Ovary (tissue), 9 donors: ENCODE measurements around the gene DBNDD2. TPM values are rescaled to one million over a fixed set of nuclear protein-coding genes. Genes with fewer than 3 reads are reported as not detected.

ENCODE experiments used
- DNase-seq, 5 donors: peaks; one replicate each; pipeline ENCODE4 v3.0.0-alpha.2; 2019 to 2020
- H3K27ac ChIP-seq, 2 donors: fragments of 200-600 bp; one replicate each; pipeline versions ENCODE4 v1.5.1 to v1.8.0; 2019 to 2022
- H3K27me3 ChIP-seq: fragments of 200-600 bp; one replicate; pipeline ENCODE4 v1.8.0; 2022
- H3K36me3 ChIP-seq: fragments of 200-600 bp; sonication (generic); one replicate; pipeline ENCODE4 v1.5.1; 2019
- H3K4me1 ChIP-seq: one replicate; pipeline ENCODE4 v1.8.1; 2013; ENCODE audit warnings: mild to moderate bottlenecking, moderate library complexity; ENCODE audit not compliant: insufficient read depth
- H3K4me3 ChIP-seq: fragments of 200-600 bp; sonication (generic); one replicate; pipeline ENCODE4 v1.5.1; 2017
- H3K9me3 ChIP-seq, 2 donors: fragments of 200-600 bp in 1 of 2; sonication (generic) in 1 of 2; one replicate each; pipeline versions ENCODE4 v1.5.1 to v1.8.1; 2013 to 2019; ENCODE audit warnings: mild to moderate bottlenecking in 1 of 2, moderate library complexity in 1 of 2
- EP300 ChIP-seq: sonication (generic); formaldehyde crosslinking; IDR thresholded peaks from one replicate; pipeline ENCODE4 v1.6.1; 2017; ENCODE audit warnings: antibody characterized with exemption
- POLR2A ChIP-seq: fragments of 450-650 bp; IDR thresholded peaks from one replicate; pipeline ENCODE4 v1.6.1; 2017; ENCODE audit warnings: antibody characterized with exemption, mild to moderate bottlenecking, moderate library complexity
- WGBS, 3 donors: extraction: QIAGEN DNeasy Blood & Tissue Kit in 1 of 3; methylation state at CpG; one replicate each; pipeline versions ENCODE4 v1.1.5 to v1.1.7; 2013 to 2017; 5-methylcytosine and 5-hydroxymethylcytosine counted together
- intact Hi-C, 4 donors: fragments of 100-400 bp; cut with DNase I; formaldehyde crosslinking; loops; one replicate each; pipeline versions ENCODE4 v1.11.0 to v1.15.1; 2022 to 2023
- polyA plus RNA-seq, 2 donors: library from polyadenylated mRNA; stranded (reverse); fragments of 200-250 nt in 1 of 2; fragments of 350-450 nt in 1 of 2; fragmentation: Illumina TruSeq in 1 of 2; extraction: RNeasy Lipid Tissue Mini Kit (QIAGEN cat#74804) in 1 of 2; gene quantifications; one replicate each; pipeline ENCODE4 v1.2.3, GENCODE V29; 2013 to 2014
- total RNA-seq, 7 donors: library from RNA; depleted of rRNA in 2 of 7; stranded (reverse); fragments of >200 nt in 2 of 7; fragmentation: NEBNext Ultra II Directional in 3 of 7; extraction: Animal tissue kit (Norgen Biotek cat#: 25700) in 3 of 7; gene quantifications; one replicate each; pipeline versions ENCODE4 v1.1.0 to v1.2.4, GENCODE V29; 2016 to 2023
- TF ChIP-seq, protein P1 (sequence below), 3 donors: fragments of 450-650 bp in 2 of 3; fragments of 200-600 bp in 1 of 3; IDR thresholded peaks; one replicate each; pipeline versions ENCODE4 v1.5.1 to v1.8.0; 2016 to 2022; ENCODE audit warnings: antibody characterized with exemption in 3 of 3, mild to moderate bottlenecking in 1 of 3
- donor health status: DM: no; HTN: no; CAD: no; lungs with moderate emphysema.
- donor health status: DM: no; HTN: no; CAD: no.
- donor health status: Bipolar disorder and iron deficiency.
- donor health status: DM: yes; HTN: yes; CAD: no.
- donor health status: DM: no; HTN: no; CAD: no.
- donor health status: DM: yes; HTN: yes; CAD: no.

The DBNDD2 gene
- total and polyA plus RNA-seq, 9 donors = 18.4 to 63.2 (median 32.0) TPM

- Histone ChIP-seq H3K9me3 (no peaks in the 10 kb centered on the region), H3K4me1 (peaks cover 6% of the 10 kb centered on the region), H3K36me3 (no peaks in the 10 kb centered on the region), H3K27ac (no peak overlapping the region), H3K4me3 (no peak overlapping the region), H3K27me3 (no peaks in the 10 kb centered on the region)
- intact Hi-C loops = loop anchor here in 1 of 4 donors (2.0 kb wide), 1 partner anchor 45 kb away; no protein-coding TSS in a partner anchor
- no peak for DNase-seq
- 76 to 82% (median 81%) methylated on average over 6 of the region's 6 CpGs for WGBS, 3 donors
- no peak for TF ChIP-seq POLR2A
- no peak for TF ChIP-seq EP300
- TF ChIP-seq, protein P1, sequence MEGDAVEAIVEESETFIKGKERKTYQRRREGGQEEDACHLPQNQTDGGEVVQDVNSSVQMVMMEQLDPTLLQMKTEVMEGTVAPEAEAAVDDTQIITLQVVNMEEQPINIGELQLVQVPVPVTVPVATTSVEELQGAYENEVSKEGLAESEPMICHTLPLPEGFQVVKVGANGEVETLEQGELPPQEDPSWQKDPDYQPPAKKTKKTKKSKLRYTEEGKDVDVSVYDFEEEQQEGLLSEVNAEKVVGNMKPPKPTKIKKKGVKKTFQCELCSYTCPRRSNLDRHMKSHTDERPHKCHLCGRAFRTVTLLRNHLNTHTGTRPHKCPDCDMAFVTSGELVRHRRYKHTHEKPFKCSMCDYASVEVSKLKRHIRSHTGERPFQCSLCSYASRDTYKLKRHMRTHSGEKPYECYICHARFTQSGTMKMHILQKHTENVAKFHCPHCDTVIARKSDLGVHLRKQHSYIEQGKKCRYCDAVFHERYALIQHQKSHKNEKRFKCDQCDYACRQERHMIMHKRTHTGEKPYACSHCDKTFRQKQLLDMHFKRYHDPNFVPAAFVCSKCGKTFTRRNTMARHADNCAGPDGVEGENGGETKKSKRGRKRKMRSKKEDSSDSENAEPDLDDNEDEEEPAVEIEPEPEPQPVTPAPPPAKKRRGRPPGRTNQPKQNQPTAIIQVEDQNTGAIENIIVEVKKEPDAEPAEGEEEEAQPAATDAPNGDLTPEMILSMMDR (IDR thresholded peaks at IDR 0.05) = no peak
Measured at GRCh38 chr20:45361793-45362192, 46.3 kb upstream of the DBNDD2 start.

DNA sequence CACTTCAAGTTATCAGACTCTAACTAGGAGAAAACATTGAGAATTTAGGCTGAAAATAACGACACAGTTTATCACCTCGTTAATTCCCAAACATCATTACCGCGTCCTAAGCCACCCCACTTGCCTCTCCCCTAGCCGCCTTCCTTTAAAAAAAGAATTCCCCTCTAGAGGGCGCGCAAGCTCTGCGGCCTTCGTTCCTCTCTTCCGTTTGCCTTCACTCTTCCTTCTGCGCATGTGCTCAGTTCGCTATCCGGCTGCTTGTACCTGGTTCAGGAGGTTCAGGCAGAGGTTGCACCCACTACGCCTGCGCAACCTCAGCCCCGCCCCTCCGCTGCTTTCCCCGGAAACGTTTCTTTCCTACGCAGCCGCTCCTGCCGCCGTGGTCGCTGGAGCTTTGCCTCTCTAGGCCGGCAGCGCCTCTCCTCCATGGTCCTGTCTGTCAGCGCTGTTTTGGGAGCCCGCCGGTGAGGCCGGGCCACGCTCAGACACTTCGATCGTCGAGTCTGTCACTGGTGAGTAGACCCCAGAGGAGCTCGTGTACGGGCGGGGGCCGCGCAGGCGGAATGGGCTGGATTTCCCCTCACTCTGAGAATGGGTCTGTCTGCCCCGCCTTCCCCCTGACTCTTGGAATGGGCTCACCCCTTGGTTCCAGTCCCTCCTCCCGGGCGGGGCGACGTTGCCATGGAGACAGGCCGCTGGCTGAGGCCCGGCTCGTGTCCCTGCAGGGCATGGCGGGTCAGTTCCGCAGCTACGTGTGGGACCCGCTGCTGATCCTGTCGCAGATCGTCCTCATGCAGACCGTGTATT, 45.1 kb upstream of the DBNDD2 start, which contains the start of gene SYS1:
TSS of gene SYS1 (plus strand) at position 353 of the 807 bp plus-strand sequence. CDS start at position 729, 376 bp downstream.
- peak within 1 kb of the TSS; percentile 52 for H3K4me3 ChIP-seq
- TF ChIP-seq POLR2A = peak; percentile 85
- TF ChIP-seq EP300 = no peak
- TF ChIP-seq, protein P1 (IDR thresholded peaks at IDR 0.05) = peak; percentile 92 to 99 (median 93)
- peaks cover 6% of the 10 kb centered on the region for H3K4me1 ChIP-seq
- no peaks in the 10 kb centered on the region for H3K36me3 ChIP-seq
- intact Hi-C loops = loop anchor here in 1 of 4 donors (2.0 kb wide), 1 partner anchor 44 kb away; no protein-coding TSS in a partner anchor
- H3K27me3 ChIP-seq = no peaks in the 10 kb centered on the region
- H3K9me3 ChIP-seq = no peaks in the 10 kb centered on the region
- WGBS, 3 donors = 0 to 1% (median 0%) methylated on average over 47 to 55 of the region's 55 CpGs
- H3K27ac ChIP-seq = peak within 1 kb of the TSS; percentile 81 to 86
- peak; percentile 98 to 99 (median 99) for DNase-seq

- Histone ChIP-seq H3K4me3 (peak overlapping the region; percentile 52), H3K9me3 (no peaks in the 10 kb centered on the region), H3K4me1 (peaks cover 3% of the 10 kb centered on the region), H3K27ac (peak overlapping the region; percentile 81 to 86), H3K27me3 (no peaks in the 10 kb centered on the region), H3K36me3 (no peaks in the 10 kb centered on the region)
- no peak for DNase-seq
- TF ChIP-seq, protein P1 (IDR thresholded peaks at IDR 0.05) = no peak
- TF ChIP-seq EP300 (no peak), POLR2A (no peak)
- intact Hi-C loops = loop anchor here in 1 of 4 donors (2.0 kb wide), 1 partner anchor 43 kb away; no protein-coding TSS in a partner anchor
- WGBS, 3 donors = 12 to 16% (median 12%) methylated on average over 23 of the region's 23 CpGs
Measured at GRCh38 chr20:45363611-45364492, 44.2 kb upstream of the DBNDD2 start.

DNA sequence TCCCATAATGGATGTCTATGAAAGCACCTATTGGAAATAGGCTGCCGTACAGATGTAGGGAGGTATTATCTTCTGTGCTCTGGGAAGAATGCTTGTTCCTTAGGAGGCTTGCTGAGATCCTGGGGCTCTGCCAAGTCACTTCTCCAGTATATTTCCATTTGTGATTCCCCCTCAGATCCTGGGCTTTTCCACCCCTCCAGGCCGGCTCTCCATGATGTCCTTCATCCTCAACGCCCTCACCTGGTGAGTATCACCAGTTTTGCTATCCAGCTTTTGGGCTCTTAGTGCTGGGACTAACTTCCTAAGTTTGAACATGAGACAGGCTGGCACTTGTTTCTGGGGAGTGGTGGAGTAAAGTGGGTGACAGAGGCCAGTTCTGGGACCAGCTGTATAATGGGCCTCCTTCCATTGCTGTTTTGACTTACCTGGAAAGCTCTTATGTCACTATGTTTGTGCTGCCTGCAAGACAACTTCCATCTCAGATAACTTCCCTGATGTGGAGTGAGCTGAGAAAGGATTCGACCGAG, 42.6 kb upstream of the DBNDD2 start:
- 81 to 87% (median 84%) methylated on average over 5 of the region's 5 CpGs for WGBS, 3 donors
- TF ChIP-seq, protein P1 (IDR thresholded peaks at IDR 0.05) = no peak
- TF ChIP-seq POLR2A = no peak
- no peak for DNase-seq

More for the DNA sequence above, 42.6 kb upstream of the DBNDD2 start:
- H3K27me3 ChIP-seq = no peaks in the 10 kb centered on the region
- H3K4me1 ChIP-seq = peaks cover 3% of the 10 kb centered on the region
- no peak overlapping the region for H3K27ac ChIP-seq
- intact Hi-C loops = no loop called here
- no peaks in the 10 kb centered on the region for H3K36me3 ChIP-seq
- no peak overlapping the region for H3K4me3 ChIP-seq
- H3K9me3 ChIP-seq = no peaks in the 10 kb centered on the region
